Stimulated activated CD8-positive, alpha-beta memory T cell treated with anti-CD3 and anti-CD28 coated beads, Interleukin-7, amount 100 ng/mL, for 48 hours (primary cell): ENCODE measurements around the gene STXBP5.

Experiments used
- DNase-seq, 2 donors: peaks; one replicate each; pipeline ENCODE4 v3.0.0-alpha.2; 2020; ENCODE audit warnings: low read depth in 1 of 2; ENCODE audit errors: extremely low read depth in 1 of 2

Gene STXBP5

GRCh38 chr6:147209762-147210449 is 5.7 kb downstream of the STXBP5 start:
- DNase-seq, result no peak

GRCh38 chr6:147211349-147211748 is 7.1 kb downstream of the STXBP5 start:
- DNase-seq, result no peak

- DNase-seq, result no peak
Observed at GRCh38 chr6:147211831-147212230, 7.6 kb downstream of the STXBP5 start.

GRCh38 chr6:147212622-147213021 is 8.4 kb downstream of the STXBP5 start:
- no peak for DNase-seq

- DNase-seq, result no peak
Observed at GRCh38 chr6:147213772-147214171, 9.6 kb downstream of the STXBP5 start.

- DNase-seq, result no peak
Observed at GRCh38 chr6:147214248-147215227, 10.3 kb downstream of the STXBP5 start.

GRCh38 chr6:147216915-147217314 is 12.7 kb downstream of the STXBP5 start:
- DNase-seq, result no peak

GRCh38 chr6:147217840-147218404 is 13.7 kb downstream of the STXBP5 start:
- no peak for DNase-seq

- DNase-seq, result no peak
Observed at GRCh38 chr6:147218797-147219196, 14.6 kb downstream of the STXBP5 start.

- no peak for DNase-seq
Observed at GRCh38 chr6:147219463-147219862, 15.2 kb downstream of the STXBP5 start.

- DNase-seq, result no peak
Observed at GRCh38 chr6:147220345-147220744, 16.1 kb downstream of the STXBP5 start.

- DNase-seq, result no peak
Observed at GRCh38 chr6:147221739-147222138, 17.5 kb downstream of the STXBP5 start.

GRCh38 chr6:147222160-147222838 is 18.1 kb downstream of the STXBP5 start:
- DNase-seq, result no peak

GRCh38 chr6:147223736-147224135 is 19.5 kb downstream of the STXBP5 start:
- no peak for DNase-seq

GRCh38 chr6:147226163-147226724 is 22.0 kb downstream of the STXBP5 start:
- DNase-seq, result no peak

- DNase-seq, result no peak
Observed at GRCh38 chr6:147226877-147227276, 22.7 kb downstream of the STXBP5 start.

- DNase-seq, result no peak
Observed at GRCh38 chr6:147227770-147228320, 23.6 kb downstream of the STXBP5 start.

GRCh38 chr6:147231589-147231988 is 27.4 kb downstream of the STXBP5 start:
- DNase-seq, result no peak

GRCh38 chr6:147234685-147235084 is 30.5 kb downstream of the STXBP5 start:
- DNase-seq, result no peak

- no peak for DNase-seq
Observed at GRCh38 chr6:147238164-147238563, 33.9 kb downstream of the STXBP5 start.
